Epithelial cell of esophagus (primary cell): ENCODE results near the gene NOL9.
"Not testable (repeated sequence)": the region's sequence is repeated elsewhere in the genome, so short reads cannot be mapped to it uniquely, and the experiment has no call there.

Experiments used
- DNase-seq: peaks from one replicate; pipeline ENCODE4 v3.0.0; 2010; ENCODE audit warnings: low read depth
- H3K4me3 ChIP-seq: 2 replicates; pipeline ENCODE4 v1.5.1; 2011; ENCODE audit warnings: mild to moderate bottlenecking, low read length, control low read depth
- CTCF ChIP-seq: IDR thresholded peaks from 2 replicates; pipeline ENCODE4 v1.5.1; 2011; ENCODE audit warnings: low read depth, mild to moderate bottlenecking, low read length, control low read depth, inconsistent platforms; ENCODE audit not compliant: insufficient read depth; ENCODE audit errors: missing control alignments

The NOL9 gene

GRCh38 chr1:6497215-6497866, 57.0 kb downstream of the NOL9 start:
- DNase-seq = peak; percentile 66
- peak overlapping the region; percentile 68 for H3K4me3 ChIP-seq
- TF ChIP-seq CTCF = no peak

- H3K4me3 ChIP-seq = peak overlapping the region; percentile 68
- DNase-seq = no peak
Measured at GRCh38 chr1:6496890-6497214, 57.5 kb downstream of the NOL9 start.

GRCh38 chr1:6496365-6496721, 58.0 kb downstream of the NOL9 start:
- no peak for DNase-seq
- H3K4me3 ChIP-seq = peak overlapping the region; percentile 68
- TF ChIP-seq CTCF = no peak

More at GRCh38 chr1:6496890-6497214, 57.5 kb downstream of the NOL9 start:
- TF ChIP-seq CTCF = no peak

GRCh38 chr1:6495540-6496364, 58.6 kb downstream of the NOL9 start:
- no peak for TF ChIP-seq CTCF
- DNase-seq = no peak
- peak overlapping the region; percentile 68 for H3K4me3 ChIP-seq

- DNase-seq = peak; percentile 32
- no peak for TF ChIP-seq CTCF
- H3K4me3 ChIP-seq = no peak overlapping the region
Measured at GRCh38 chr1:6495041-6495441, 59.3 kb downstream of the NOL9 start.

GRCh38 chr1:6494627-6495026, 59.7 kb downstream of the NOL9 start:
- no peak for TF ChIP-seq CTCF
- no peak for DNase-seq
- no peak overlapping the region for H3K4me3 ChIP-seq

- not testable (repeated sequence) for DNase-seq, H3K4me3 ChIP-seq
Measured at GRCh38 chr1:6493834-6494223, 60.5 kb downstream of the NOL9 start.
